Tibial artery (tissue), 4 donors: ENCODE results near the gene ZNF71.

Source experiments
- DNase-seq, 2 donors: peaks; one replicate each; pipeline ENCODE4 v3.0.0-alpha.2; 2019
- H3K27ac ChIP-seq, 2 donors: fragments of 200-600 bp; sonication (generic) in 1 of 2; 1 replicate in 1 of 2; 2 replicates in 1 of 2; pipeline ENCODE4 v1.5.1; 2018 to 2019; ENCODE audit warnings: mild to moderate bottlenecking in 1 of 2
- H3K27me3 ChIP-seq, 2 donors: fragments of 200-600 bp; sonication (generic) in 1 of 2; one replicate each; pipeline versions ENCODE4 v1.5.1 to v1.6.0; 2016 to 2019
- H3K36me3 ChIP-seq, 3 donors: fragments of 200-600 bp; sonication (generic) in 2 of 3; one replicate each; pipeline ENCODE4 v1.5.1; 2016 to 2019; ENCODE audit warnings: mild to moderate bottlenecking in 2 of 3
- H3K4me1 ChIP-seq, 4 donors: fragments of 200-600 bp; sonication (generic) in 2 of 4; 1 replicate in 3 of 4; 2 replicates in 1 of 4; pipeline ENCODE4 v1.5.1; 2016 to 2019
- H3K4me3 ChIP-seq, 2 donors: fragments of 200-600 bp; sonication (generic) in 1 of 2; 1 replicate in 1 of 2; 2 replicates in 1 of 2; pipeline ENCODE4 v1.5.1; 2018 to 2019; ENCODE audit warnings: mild to moderate bottlenecking in 2 of 2
- H3K9me3 ChIP-seq, 3 donors: fragments of 200-600 bp; sonication (generic) in 1 of 3; one replicate each; pipeline ENCODE4 v1.5.1; 2016 to 2019
- intact Hi-C: fragments of 100-400 bp; cut with DNase I; formaldehyde crosslinking; loops from one replicate; pipeline ENCODE4 v1.15.0; 2023; ENCODE audit warnings: low total_unique reads
- TF ChIP-seq, protein P1 (sequence below), 2 experiments: fragments of 200-600 bp in 1 of 2; fragments of 450-650 bp in 1 of 2; IDR thresholded peaks; one replicate each; pipeline ENCODE4 v1.5.1; 2017 to 2019; ENCODE audit warnings: antibody characterized with exemption in 2 of 2, mild to moderate bottlenecking in 1 of 2, moderate library complexity in 1 of 2

The ZNF71 gene

DNA sequence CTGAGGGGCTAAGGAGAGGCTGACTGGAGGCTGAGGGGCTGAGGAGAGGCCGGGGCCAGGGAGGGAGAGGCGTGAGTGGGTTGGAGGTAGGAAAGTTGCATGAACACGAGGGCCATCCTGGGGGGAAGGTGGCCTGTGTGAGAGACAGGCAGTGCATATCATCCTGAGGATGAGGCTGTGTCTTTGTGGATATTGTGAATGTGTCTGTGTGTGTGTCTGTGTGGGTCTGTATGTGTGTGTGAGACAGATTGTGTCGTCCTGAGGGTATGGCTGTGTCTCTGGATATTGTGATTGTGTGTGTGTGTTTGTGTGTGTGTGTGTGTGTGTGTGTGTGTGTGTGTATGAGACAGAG lies 422 bp downstream of the ZNF71 start:
- H3K27ac ChIP-seq = peak overlapping the region; percentile 78 to 88
- no peak for DNase-seq
- H3K36me3 ChIP-seq = peaks cover under 1 to 22% (median 14%) of the 10 kb centered on the region in 3 donors
- H3K9me3 ChIP-seq = peaks cover 0 to 3% (median 0%) of the 10 kb centered on the region in 3 donors
- H3K27me3 ChIP-seq = no peaks in the 10 kb centered on the region
- TF ChIP-seq, protein P1, sequence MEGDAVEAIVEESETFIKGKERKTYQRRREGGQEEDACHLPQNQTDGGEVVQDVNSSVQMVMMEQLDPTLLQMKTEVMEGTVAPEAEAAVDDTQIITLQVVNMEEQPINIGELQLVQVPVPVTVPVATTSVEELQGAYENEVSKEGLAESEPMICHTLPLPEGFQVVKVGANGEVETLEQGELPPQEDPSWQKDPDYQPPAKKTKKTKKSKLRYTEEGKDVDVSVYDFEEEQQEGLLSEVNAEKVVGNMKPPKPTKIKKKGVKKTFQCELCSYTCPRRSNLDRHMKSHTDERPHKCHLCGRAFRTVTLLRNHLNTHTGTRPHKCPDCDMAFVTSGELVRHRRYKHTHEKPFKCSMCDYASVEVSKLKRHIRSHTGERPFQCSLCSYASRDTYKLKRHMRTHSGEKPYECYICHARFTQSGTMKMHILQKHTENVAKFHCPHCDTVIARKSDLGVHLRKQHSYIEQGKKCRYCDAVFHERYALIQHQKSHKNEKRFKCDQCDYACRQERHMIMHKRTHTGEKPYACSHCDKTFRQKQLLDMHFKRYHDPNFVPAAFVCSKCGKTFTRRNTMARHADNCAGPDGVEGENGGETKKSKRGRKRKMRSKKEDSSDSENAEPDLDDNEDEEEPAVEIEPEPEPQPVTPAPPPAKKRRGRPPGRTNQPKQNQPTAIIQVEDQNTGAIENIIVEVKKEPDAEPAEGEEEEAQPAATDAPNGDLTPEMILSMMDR (IDR thresholded peaks at IDR 0.05) = no peak
- peaks cover 0 to 13% (median 7%) of the 10 kb centered on the region in 4 donors for H3K4me1 ChIP-seq
- intact Hi-C loops = loop anchor here (10.0 kb wide), 1 partner anchor 91 kb away; the partner anchor contains the start of gene ZNF471
- peak overlapping the region; percentile 97 to 98 for H3K4me3 ChIP-seq

DNA sequence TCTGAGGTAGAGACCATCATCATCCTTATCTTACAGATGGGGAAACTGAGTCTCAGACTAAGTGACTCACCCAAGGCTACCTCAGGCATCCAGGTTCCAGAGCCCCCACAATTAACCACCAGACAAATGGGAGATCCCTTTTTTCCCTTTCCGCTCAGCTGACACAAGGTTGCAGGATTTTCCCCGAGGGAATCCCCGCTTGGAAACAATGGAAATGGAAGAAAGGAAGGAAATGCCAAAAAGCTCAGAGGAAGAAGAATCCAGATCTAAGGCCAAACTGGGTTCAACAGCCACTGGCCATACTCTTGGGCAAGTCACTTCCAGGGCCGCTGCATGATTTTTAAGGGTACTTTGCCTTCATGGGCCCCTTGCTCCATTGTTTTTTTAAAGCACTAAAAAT lies 1.6 kb downstream of the ZNF71 start:
- Histone ChIP-seq H3K4me3 (no peak overlapping the region), H3K27ac (no peak overlapping the region), H3K27me3 (no peaks in the 10 kb centered on the region), H3K9me3 (peaks cover 0 to 9% (median 0%) of the 10 kb centered on the region in 3 donors), H3K4me1 (peaks cover 0 to 13% (median 7%) of the 10 kb centered on the region in 4 donors), H3K36me3 (peaks cover 12 to 33% (median 23%) of the 10 kb centered on the region in 3 donors)
- intact Hi-C loops = loop anchor here (10.0 kb wide), 1 partner anchor 92 kb away; the partner anchor contains the start of gene ZNF471
- no peak for DNase-seq
- TF ChIP-seq, protein P1 (IDR thresholded peaks at IDR 0.05) = no peak

DNA sequence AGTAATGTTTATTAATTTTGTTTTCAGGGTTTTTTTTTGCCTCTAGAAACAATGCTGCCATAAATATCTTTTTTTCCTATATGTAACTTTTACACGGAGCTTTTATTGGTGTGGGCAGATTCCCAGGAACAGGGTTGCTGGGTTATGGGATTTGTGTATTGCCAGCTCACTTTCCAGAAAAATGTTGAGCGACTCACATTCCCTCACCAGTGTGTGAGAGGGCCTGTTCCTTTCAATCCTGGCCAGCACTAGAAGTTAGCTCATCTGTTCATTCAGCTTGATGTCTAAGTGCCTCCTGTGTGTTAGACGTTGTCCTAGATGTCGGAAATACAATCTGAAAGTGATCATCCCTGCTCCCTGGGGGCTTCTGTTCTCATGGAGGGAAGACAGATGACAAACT lies 2.6 kb downstream of the ZNF71 start:
- DNase-seq = no peak
- Histone ChIP-seq H3K4me1 (peaks cover 0 to 13% (median 7%) of the 10 kb centered on the region in 4 donors), H3K9me3 (peaks cover 0 to 18% (median 0%) of the 10 kb centered on the region in 3 donors), H3K27ac (no peak overlapping the region), H3K27me3 (no peaks in the 10 kb centered on the region), H3K36me3 (peaks cover 22 to 43% (median 31%) of the 10 kb centered on the region in 3 donors), H3K4me3 (no peak overlapping the region)
- TF ChIP-seq, protein P1 (IDR thresholded peaks at IDR 0.05) = no peak
- intact Hi-C loops = loop anchor here (10.0 kb wide), 1 partner anchor 93 kb away; the partner anchor contains the start of gene ZNF471

DNA sequence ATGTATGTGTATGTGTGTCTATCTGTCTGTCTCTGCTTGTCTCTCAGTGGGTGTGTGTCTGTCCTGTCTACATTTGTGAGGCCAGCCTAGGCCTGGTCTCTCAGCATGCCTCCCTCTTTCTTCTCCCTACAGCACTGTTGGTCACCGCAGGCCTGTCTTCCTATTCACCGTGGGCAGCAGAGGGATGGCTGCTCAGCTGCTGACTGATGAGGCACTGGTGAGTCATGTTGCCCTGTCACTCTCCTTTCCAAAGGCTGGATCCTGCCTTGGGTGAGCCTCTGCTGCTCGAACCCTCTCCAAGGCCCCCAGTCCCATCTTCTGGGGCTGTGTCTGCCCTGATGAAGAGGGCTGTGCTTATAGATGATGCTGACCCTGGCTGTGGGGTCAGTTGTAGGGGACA lies 6.3 kb downstream of the ZNF71 start:
- no peaks in the 10 kb centered on the region for H3K27me3 ChIP-seq
- H3K4me1 ChIP-seq = peaks cover 0 to 5% (median under 1%) of the 10 kb centered on the region in 4 donors
- H3K36me3 ChIP-seq = peaks cover 51 to 80% (median 59%) of the 10 kb centered on the region in 3 donors
- no peak overlapping the region for H3K27ac ChIP-seq
- H3K9me3 ChIP-seq = peaks cover 0 to 55% (median 10%) of the 10 kb centered on the region in 3 donors
- DNase-seq = no peak
- intact Hi-C loops = no loop called here
- no peak overlapping the region for H3K4me3 ChIP-seq
- TF ChIP-seq, protein P1 (IDR thresholded peaks at IDR 0.05) = no peak

DNA sequence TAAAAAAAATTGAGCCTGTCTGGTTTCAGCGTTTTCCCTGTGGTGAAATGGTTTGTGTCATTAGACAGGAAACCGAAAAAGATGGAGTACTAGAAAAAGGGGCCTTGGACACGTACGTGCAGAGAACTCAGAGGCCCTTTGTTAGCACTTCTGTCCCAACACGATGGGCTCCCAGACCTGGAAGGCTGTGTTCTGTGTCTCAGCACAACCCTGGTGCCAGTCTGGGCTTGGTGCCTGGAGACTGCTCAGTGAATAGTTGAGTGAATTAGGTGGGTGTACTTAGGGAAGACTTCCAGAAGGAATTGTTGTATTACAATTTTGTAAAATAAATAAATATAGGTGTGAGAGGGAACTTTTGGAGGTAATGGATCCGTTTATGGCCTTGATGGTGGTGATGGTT lies 8.7 kb downstream of the ZNF71 start:
- Histone ChIP-seq H3K9me3 (peaks cover 0 to 79% (median 32%) of the 10 kb centered on the region in 3 donors), H3K4me3 (no peak overlapping the region), H3K27ac (no peak overlapping the region), H3K36me3 (peaks cover 54 to 86% (median 82%) of the 10 kb centered on the region in 3 donors), H3K27me3 (no peaks in the 10 kb centered on the region), H3K4me1 (no peaks in the 10 kb centered on the region)
- no peak for DNase-seq
- intact Hi-C loops = no loop called here
- TF ChIP-seq, protein P1 (IDR thresholded peaks at IDR 0.05) = no peak
